NCI-H226 (cell line): Measurements from ENCODE around the gene DNAJC4.

ENCODE experiments used
- DNase-seq: peaks from one replicate; pipeline ENCODE4 v3.0.0-alpha.2; 2015

DNAJC4 gene

GRCh38 chr11:64261556-64262080 lies 31.3 kb downstream of the DNAJC4 start:
- DNase-seq, result no peak

- no peak for DNase-seq
Measured at GRCh38 chr11:64262271-64263002, 32.1 kb downstream of the DNAJC4 start.

GRCh38 chr11:64263021-64263946 lies 32.9 kb downstream of the DNAJC4 start:
- DNase-seq, result peak; percentile 33

- no peak for DNase-seq
Measured at GRCh38 chr11:64263947-64264317, 33.6 kb downstream of the DNAJC4 start.

- no peak for DNase-seq
Measured at GRCh38 chr11:64264371-64264852, 34.1 kb downstream of the DNAJC4 start.

GRCh38 chr11:64265176-64266160 lies 35.1 kb downstream of the DNAJC4 start:
- DNase-seq, result no peak

- peak; percentile 45 for DNase-seq
Measured at GRCh38 chr11:64266339-64266738, 36.0 kb downstream of the DNAJC4 start.

GRCh38 chr11:64267207-64267945 lies 37.0 kb downstream of the DNAJC4 start:
- DNase-seq, result no peak

GRCh38 chr11:64268025-64268892 lies 37.9 kb downstream of the DNAJC4 start:
- peak; percentile 95 for DNase-seq

- DNase-seq, result peak; percentile 77
Measured at GRCh38 chr11:64268893-64269539, 38.7 kb downstream of the DNAJC4 start.

- peak; percentile 100 for DNase-seq
Measured at GRCh38 chr11:64269540-64270220, 39.3 kb downstream of the DNAJC4 start.

GRCh38 chr11:64275031-64275800 lies 44.9 kb downstream of the DNAJC4 start:
- no peak for DNase-seq

GRCh38 chr11:64275841-64276240 lies 45.5 kb downstream of the DNAJC4 start:
- DNase-seq, result no peak

GRCh38 chr11:64276653-64277431 lies 46.5 kb downstream of the DNAJC4 start:
- DNase-seq, result peak; percentile 99

- DNase-seq, result no peak
Measured at GRCh38 chr11:64278576-64279190, 48.3 kb downstream of the DNAJC4 start.

- DNase-seq, result no peak
Measured at GRCh38 chr11:64281957-64282770, 51.8 kb downstream of the DNAJC4 start.
